OCI-LY7 (cell line): ENCODE results near the gene DGKD. TPM values are rescaled to one million over a fixed set of nuclear protein-coding genes. Genes with fewer than 3 reads are reported as not detected.

Experiments
- BruUV-seq: library from RNA; stranded (reverse); fragments of 400-500 nt; replicated peaks from 2 replicates; lab custom pipeline; 2021; lab: Mats Ljungman, UMichigan
- CTCF ChIA-PET: fragments of 300-600 bp; sonication (Branson Sonifier 250); formaldehyde crosslinking; loops from one replicate; lab custom pipeline; 2022; ENCODE audit warnings: antibody characterized with exemption; ENCODE audit not compliant: unreplicated experiment; lab: Charles Lee
- POLR2A ChIA-PET: fragments of 300-600 bp; sonication (Branson Sonifier 250); formaldehyde crosslinking; loops from one replicate; lab custom pipeline; 2022; ENCODE audit warnings: antibody characterized with exemption; lab: Charles Lee
- DNase-seq: peaks from one replicate; pipeline ENCODE4 v3.0.0-alpha.2; 2015; ENCODE audit warnings: low spot score
- H2AFZ ChIP-seq: fragments of 200-600 bp; sonication (generic), shearing (Covaris generic); 2 replicates; pipeline ENCODE4 v1.6.1; 2014; ENCODE audit warnings: mild to moderate bottlenecking, antibody characterized with exemption, low read length, moderate library complexity
- H3K27ac ChIP-seq: fragments of 200-600 bp; sonication (generic); 2 replicates; pipeline ENCODE4 v1.5.1; 2014; ENCODE audit warnings: mixed run types, low read depth, mild to moderate bottlenecking, moderate library complexity, low read length, inconsistent platforms; ENCODE audit not compliant: poor library complexity, severe bottlenecking
- H3K36me3 ChIP-seq: fragments of 200-600 bp; sonication (generic); 2 replicates; pipeline ENCODE4 v1.6.1; 2014; ENCODE audit warnings: mild to moderate bottlenecking, antibody characterized with exemption, low read length, moderate library complexity, mixed read lengths; ENCODE audit not compliant: insufficient read depth
- H3K4me1 ChIP-seq: fragments of 200-600 bp; sonication (generic); 2 replicates; pipeline ENCODE4 v1.5.1; 2014; ENCODE audit warnings: mild to moderate bottlenecking, low read length; ENCODE audit not compliant: insufficient read depth, poor library complexity, severe bottlenecking
- H3K4me2 ChIP-seq: fragments of 200-600 bp; sonication (generic); 2 replicates; pipeline ENCODE4 v1.6.1; 2014; ENCODE audit warnings: mild to moderate bottlenecking, low read length
- H3K4me3 ChIP-seq: fragments of 200-600 bp; sonication (generic); 2 replicates; pipeline ENCODE4 v1.5.1; 2014; ENCODE audit warnings: mild to moderate bottlenecking, low read depth, low read length; ENCODE audit not compliant: poor library complexity, severe bottlenecking
- H3K79me2 ChIP-seq: fragments of 200-600 bp; sonication (generic); 2 replicates; pipeline ENCODE4 v1.6.1; 2016; ENCODE audit warnings: low read depth, mild to moderate bottlenecking, low read length, moderate library complexity, mixed read lengths; ENCODE audit not compliant: insufficient read depth
- H3K9me2 ChIP-seq: fragments of 200-600 bp; sonication (generic); 2 replicates; pipeline ENCODE4 v1.6.1; 2016; ENCODE audit warnings: mild to moderate bottlenecking, low read length, mixed read lengths; ENCODE audit not compliant: insufficient read depth
- H3K9me3 ChIP-seq: fragments of 200-600 bp; sonication (generic); 2 replicates; pipeline ENCODE4 v1.6.1; 2014; ENCODE audit warnings: mild to moderate bottlenecking, mixed run types, low read length, mixed read lengths
- H4K20me1 ChIP-seq: fragments of 200-600 bp; sonication (generic); 2 replicates; pipeline ENCODE4 v1.6.1; 2014; ENCODE audit warnings: mild to moderate bottlenecking, antibody characterized with exemption, low read length, moderate library complexity, mixed read lengths; ENCODE audit not compliant: insufficient read depth
- CTCF ChIP-seq: fragments of 200-600 bp; sonication (generic); conservative IDR thresholded peaks from 2 replicates; pipeline ENCODE4 v1.5.1; 2014; ENCODE audit warnings: mild to moderate bottlenecking, antibody characterized with exemption, low read length, moderate library complexity, mixed read lengths
- EZH2phosphoT487 ChIP-seq: fragments of 200-600 bp; sonication (generic); IDR thresholded peaks from 2 replicates; pipeline ENCODE4 v1.6.1; 2018; ENCODE audit warnings: low read depth, borderline replicate concordance, mild to moderate bottlenecking, mixed run types, antibody characterized with exemption, low read length, moderate library complexity, mixed read lengths
- intact Hi-C: fragments of 100-400 bp; cut with micrococcal nuclease; formaldehyde crosslinking; loops from one replicate; pipeline ENCODE4 v1.10.0; 2022; ENCODE audit not compliant: unreplicated experiment
- total RNA-seq, 2 experiments: library from RNA; depleted of rRNA in 1 of 2; stranded (reverse); fragments of >200 nt in 1 of 2; shearing (Covaris generic) in 1 of 2; gene quantifications; 2 replicates each; pipeline ENCODE4 v1.2.3, GENCODE V29; 2014 to 2022

The DGKD gene
- total RNA-seq, 2 experiments from 2014 or later: 62.9 to 271 TPM

- POLR2A ChIA-PET: no interaction called here
- Histone ChIP-seq H2AFZ (no peak overlapping the region), H3K79me2 (no peaks in the 10 kb centered on the region), H3K9me2 (no peaks in the 10 kb centered on the region), H3K27ac (no peak overlapping the region), H3K4me1 (no peaks in the 10 kb centered on the region), H4K20me1 (no peaks in the 10 kb centered on the region), H3K36me3 (no peaks in the 10 kb centered on the region), H3K4me3 (no peak overlapping the region), H3K4me2 (no peak overlapping the region), H3K9me3 (no peaks in the 10 kb centered on the region)
- DNase-seq: no peak
- TF ChIP-seq EZH2phosphoT487 (no peak), CTCF (no peak)
- CTCF ChIA-PET: no interaction called here
- intact Hi-C loops: loop anchor here (10.0 kb wide), 2 partner anchors 146 to 346 kb away; partner anchors contain the start of gene UGT1A10
- no TSS peak for BruUV-seq
Observed at GRCh38 chr2:233489143-233489542, 134.8 kb downstream of the DGKD start.

- ChIA-PET POLR2A (no interaction called here), CTCF (no interaction called here)
- no peak overlapping the region for H2AFZ ChIP-seq
- no peaks in the 10 kb centered on the region for H4K20me1 ChIP-seq
- no peaks in the 10 kb centered on the region for H3K9me2 ChIP-seq
- DNase-seq: no peak
- H3K4me2 ChIP-seq: no peak overlapping the region
- TF ChIP-seq CTCF: no peak
- no peak for TF ChIP-seq EZH2phosphoT487
- H3K27ac ChIP-seq: no peak overlapping the region
- no peaks in the 10 kb centered on the region for H3K9me3 ChIP-seq
- intact Hi-C loops: loop anchor here (10.0 kb wide), 2 partner anchors 145 to 345 kb away; partner anchors contain the start of gene UGT1A10
- no peaks in the 10 kb centered on the region for H3K4me1 ChIP-seq
- H3K4me3 ChIP-seq: no peak overlapping the region
- BruUV-seq: no TSS peak
- H3K36me3 ChIP-seq: no peaks in the 10 kb centered on the region
- H3K79me2 ChIP-seq: no peaks in the 10 kb centered on the region
Observed at GRCh38 chr2:233489666-233490065, 135.4 kb downstream of the DGKD start.

GRCh38 chr2:233490831-233491230, 136.5 kb downstream of the DGKD start:
- Histone ChIP-seq H3K36me3 (no peaks in the 10 kb centered on the region), H2AFZ (no peak overlapping the region), H3K9me3 (no peaks in the 10 kb centered on the region), H3K4me2 (no peak overlapping the region), H4K20me1 (no peaks in the 10 kb centered on the region), H3K9me2 (no peaks in the 10 kb centered on the region), H3K4me1 (no peaks in the 10 kb centered on the region), H3K27ac (no peak overlapping the region), H3K79me2 (no peaks in the 10 kb centered on the region), H3K4me3 (no peak overlapping the region)
- ChIA-PET CTCF (no interaction called here), POLR2A (interaction anchor here (0.5 to 0.6 kb wide), 2 partner anchors 45 to 376 kb away, joined by 3 read pairs; no protein-coding TSS in a partner anchor)
- no TSS peak for BruUV-seq
- TF ChIP-seq CTCF: no peak
- no peak for TF ChIP-seq EZH2phosphoT487
- no peak for DNase-seq
- intact Hi-C loops: no loop called here
